ENCODE measurements around the gene ATXN7.

GRCh38 chr3:63842127-63842526 lies 21.5 kb upstream of the ATXN7 start:
- TF ChIP-seq CTCF (conservative IDR thresholded peaks at IDR 0.05; ENCODE audit: low read depth, low read length), result no peak
- no peak for TF ChIP-seq POLR2A (IDR thresholded peaks at IDR 0.05; ENCODE audit: low read depth, low read length)
- no peak for TF ChIP-seq ELK1 (IDR thresholded peaks at IDR 0.05; ENCODE audit: borderline replicate concordance, low read depth, low read length)
- no peak for TF ChIP-seq SMC3 (IDR thresholded peaks at IDR 0.05; ENCODE audit: low read depth, low read length)
- TF ChIP-seq MAZ (IDR thresholded peaks at IDR 0.05; ENCODE audit: borderline replicate concordance, low read depth, low read length), result no peak
